ENCODE measurements around the gene CLK1.
A peak's percentile ranks its signal among the peaks of the same experiment; 100 is the strongest.
"Not testable (repeated sequence)": the region's sequence is repeated elsewhere in the genome, so short reads cannot be mapped to it uniquely, and the experiment has no call there.

CLK1 gene

DNA sequence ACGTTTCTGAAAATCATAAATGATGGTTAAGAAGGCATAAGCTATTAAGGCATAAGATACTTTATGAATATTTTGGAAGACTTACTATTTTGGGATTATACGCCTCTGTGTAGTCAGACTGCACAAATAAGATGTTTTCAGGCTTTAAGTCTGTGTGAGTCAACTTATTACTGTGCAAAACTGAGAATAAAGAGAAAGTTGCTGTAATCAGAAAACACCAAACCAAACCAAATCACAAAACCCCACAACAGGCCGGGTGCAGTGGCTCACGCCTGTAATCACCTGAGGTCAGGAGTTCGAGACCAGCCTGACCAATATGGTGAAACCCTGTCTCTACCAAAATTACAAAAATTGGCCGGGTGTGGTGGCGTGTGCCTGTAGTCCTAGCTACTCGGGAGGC lies 7.7 kb downstream of the CLK1 start:
- Histone ChIP-seq H3K4me3 (no peak overlapping the region), H3K27ac (no peak overlapping the region)

DNA sequence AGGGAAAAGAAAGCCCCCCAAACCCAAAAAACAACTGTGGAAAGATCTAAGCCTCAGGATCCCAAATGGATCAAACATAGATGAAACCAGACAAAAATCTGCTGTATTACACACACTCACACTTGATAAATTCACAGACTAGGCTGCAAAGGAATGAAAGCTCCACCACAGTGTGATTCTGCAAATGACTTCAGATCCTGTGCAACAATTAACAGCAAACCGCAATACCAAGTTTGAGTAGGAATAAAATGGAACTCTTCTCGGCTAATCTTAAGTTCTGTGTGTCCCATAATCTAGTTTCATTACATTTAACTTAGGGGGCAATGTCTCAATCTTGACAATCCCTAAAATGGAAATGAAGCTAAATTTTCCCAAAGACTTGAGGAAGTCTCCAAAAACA lies 11.9 kb downstream of the CLK1 start:
- H3K27ac ChIP-seq: peak overlapping the region in 1 of 21 experiments; percentile 3
- no peak overlapping the region for H3K4me3 ChIP-seq

DNA sequence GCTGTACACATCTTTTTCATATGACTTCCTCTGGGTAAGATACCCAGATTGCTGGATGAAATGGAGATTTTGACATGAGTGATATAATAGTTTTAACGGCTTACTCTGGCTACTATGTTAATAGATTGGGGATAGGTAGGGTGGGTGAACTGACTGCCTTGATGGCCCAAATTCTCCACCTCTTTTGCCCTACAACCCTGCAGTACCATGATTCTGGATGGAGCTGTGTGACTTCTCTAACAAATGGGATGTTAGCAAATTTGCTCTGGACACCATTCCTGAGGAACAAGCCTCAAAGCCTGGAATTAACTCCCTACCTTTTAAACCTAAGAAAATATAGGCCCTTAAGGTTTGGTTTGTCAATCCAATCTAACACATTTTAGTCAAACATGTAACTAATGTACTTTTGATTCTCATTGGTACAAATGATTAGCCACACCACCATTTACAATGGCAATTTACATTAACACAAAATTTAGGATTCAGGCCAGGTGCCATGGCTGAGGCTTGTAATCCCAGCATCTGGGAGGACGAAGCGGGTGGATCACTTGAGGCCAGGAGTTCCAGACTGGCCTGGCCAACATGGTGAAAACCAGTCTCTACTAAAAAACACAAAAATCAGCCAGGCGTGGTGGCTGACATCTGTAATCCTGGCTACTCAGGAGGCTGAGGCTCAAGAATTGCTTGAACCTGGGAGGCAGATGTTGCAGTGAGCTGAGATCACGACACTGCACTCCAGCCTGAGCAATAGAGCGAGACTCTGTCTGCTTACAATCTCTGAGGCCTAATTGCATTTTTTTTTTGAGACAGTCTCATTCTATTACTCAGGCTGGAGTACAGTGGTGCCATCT lies 12.8 kb downstream of the CLK1 start:
- H3K27ac ChIP-seq: no peak overlapping the region
- H3K4me3 ChIP-seq: no peak overlapping the region

DNA sequence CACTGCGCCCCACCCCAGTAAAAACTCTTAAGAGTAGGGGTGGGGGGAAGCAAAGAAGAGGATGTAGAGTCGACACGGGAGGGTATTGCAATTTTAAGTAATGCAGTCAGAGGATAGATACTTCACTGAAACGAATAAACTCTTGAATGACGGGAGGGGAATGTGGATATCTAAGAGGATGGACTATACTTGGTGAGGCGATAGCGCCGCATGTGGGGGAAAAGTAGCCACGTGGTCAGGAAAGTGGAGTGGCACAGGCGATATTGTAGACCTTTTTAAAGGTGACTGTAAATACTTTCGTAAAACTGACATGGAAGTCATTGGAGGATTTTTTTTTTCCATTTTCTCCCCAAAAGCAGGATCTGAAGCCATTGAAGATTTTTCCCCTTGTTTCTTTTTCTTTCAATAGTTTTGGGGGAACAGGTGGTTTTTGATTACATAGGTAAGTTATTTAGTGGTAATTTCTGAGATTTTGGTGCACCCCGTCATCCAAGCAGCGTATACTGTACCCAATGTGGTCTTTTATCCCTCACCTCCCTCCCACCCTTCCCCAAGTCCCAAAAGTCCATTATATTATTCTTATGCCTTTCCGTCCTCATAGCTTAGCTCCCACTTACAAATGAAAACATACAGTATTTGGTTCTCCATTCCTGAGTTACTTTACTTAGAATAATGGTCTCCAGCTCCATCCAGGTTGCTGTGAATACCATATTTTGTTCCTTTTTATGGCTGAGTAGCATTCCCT lies 13.8 kb downstream of the CLK1 start:
- no peak overlapping the region for H3K4me3 ChIP-seq

DNA sequence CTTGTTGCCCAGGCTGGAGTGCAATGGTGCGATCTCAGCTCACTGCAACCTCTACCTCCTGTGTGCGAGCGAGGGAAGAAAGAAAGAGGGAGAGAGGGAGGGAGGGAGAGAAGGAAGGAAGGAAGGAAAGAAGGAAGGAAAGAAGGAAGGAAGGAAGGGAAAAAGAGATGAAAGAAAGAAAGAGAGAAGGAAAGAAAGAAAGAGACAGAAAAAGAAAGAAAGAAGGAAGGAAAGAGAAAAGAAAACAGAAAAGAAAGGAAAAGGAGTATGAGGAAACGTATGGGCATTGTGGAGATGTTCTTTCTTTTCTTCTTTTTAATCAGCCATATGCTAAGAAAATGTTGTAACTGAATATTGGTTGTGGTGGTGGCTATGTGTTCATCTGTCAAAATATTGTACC lies 16.5 kb downstream of the CLK1 start:
- Histone ChIP-seq H3K27ac (no peak overlapping the region), H3K4me3 (no peak overlapping the region)

More for the DNA sequence above, 13.8 kb downstream of the CLK1 start:
- H3K27ac ChIP-seq: no peak overlapping the region

DNA sequence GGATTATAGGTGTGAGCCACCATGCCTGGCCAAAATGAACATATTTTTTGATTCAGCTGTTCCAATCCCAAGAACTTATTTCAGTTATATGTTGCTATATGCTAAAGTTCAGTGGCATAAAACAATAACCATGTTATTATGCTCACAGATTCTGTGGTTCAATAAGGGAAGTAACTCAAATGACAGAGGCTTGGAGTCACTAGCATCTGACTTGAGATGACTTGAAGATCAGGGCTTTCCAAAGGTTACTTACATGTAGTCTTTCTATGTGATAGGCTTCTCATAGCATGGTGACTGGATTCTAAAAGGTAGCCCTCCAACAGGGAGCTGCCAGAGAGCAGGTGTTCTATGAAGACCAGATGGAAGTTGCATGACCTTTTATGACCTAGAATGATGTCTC lies 17.2 kb downstream of the CLK1 start:
- no peak overlapping the region for H3K27ac ChIP-seq

DNA sequence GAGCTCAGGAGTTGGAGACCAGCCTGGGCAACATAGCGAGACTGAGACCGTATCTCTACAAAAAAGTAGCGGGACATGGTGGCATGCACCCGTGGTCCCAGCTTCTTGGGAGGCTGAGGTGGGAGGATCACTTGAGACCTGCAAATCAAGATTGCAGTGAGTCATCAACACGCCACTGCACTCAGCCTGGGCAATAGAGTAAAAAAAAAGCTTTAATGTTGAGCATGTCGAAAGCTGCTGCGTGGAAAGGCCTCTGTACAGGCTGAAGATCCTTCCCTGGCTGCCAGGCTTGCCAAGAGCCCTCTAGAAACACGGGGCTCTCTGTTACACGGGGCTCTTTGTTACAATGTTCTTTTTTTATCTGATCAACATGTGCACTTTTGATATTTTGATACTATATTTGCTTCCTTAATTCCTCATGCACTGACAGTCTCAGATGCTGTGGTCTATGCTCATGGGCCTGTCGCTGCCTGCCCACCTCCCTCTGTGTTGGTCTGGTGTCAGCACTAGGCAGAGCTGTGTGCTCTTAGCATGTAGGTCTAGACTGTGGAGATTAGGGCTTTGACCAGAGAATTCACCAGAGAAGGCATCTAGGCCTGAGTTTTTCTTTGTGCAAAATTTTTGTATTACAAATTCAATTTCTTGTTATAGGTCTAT lies 18.7 kb downstream of the CLK1 start:
- Histone ChIP-seq H3K27ac (peak overlapping the region in 1 of 21 experiments; percentile 35), H3K4me3 (no peak overlapping the region)

More for the DNA sequence above, 17.2 kb downstream of the CLK1 start:
- H3K4me3 ChIP-seq: no peak overlapping the region

DNA sequence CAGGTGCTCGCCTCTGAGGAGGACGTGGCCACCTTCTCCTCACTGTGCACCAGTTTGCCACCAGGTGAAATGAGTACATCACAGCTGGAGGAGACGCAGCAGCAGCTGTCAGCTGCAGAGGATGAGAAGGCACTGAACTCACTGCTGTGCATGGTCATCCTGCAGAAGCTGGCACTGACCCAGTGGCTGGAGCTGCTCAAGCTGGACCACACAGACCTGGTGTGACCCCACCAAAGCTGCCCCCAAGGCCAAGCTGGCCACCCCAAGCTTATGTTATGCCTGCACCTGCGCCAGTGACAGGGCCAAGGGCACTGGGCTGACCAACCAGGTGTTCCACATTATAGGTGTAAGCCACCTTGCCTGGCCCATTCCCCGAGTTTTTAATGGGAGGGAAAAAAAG lies 19.3 kb downstream of the CLK1 start:
- Histone ChIP-seq H3K27ac (no peak overlapping the region), H3K4me3 (no peak overlapping the region)

DNA sequence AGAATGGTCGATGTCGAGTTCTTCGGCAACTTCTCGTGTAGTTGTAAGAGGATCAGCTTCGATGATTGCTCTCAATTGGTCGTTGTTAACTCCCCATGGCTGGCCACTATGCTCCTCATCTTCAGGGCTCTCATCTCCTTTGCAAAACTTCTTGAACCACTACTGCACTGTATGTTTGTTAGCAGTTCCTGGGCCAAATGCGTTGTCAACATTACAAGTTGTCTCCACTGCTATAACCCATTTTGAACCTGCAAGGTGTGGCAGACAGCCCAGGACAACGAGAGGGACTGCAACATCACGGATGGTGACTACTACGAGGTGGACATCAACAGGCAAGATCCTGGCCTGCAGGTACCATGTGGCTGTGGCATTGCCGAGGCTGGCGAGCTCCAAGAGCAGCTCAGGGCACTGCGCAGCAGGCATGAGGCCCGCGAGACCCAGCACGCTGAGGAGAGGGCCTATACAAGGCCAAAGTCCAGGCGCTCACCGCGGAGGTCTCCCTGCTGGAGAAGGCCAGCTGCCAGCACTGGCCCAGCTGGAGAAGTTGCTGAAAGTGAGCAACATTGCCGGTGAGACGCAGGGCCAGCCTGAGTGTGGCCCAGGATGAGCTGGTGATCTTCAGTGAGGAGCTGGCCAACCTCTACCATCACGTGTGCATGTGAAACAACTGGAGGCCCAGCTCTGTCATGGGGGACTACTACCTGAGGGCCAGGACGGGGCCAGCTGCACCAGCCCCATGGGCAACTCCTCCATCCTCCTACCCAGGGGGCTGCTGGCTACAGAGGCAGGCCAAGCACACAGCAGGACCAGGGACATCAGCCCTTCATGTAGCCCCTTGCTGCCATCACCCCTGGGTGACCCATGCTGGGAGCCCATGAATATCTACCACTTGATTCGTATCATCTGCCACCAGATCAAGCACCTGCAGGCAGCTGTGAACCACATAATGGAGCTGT lies 20.2 kb downstream of the CLK1 start:
- no peak overlapping the region for H3K4me3 ChIP-seq

DNA sequence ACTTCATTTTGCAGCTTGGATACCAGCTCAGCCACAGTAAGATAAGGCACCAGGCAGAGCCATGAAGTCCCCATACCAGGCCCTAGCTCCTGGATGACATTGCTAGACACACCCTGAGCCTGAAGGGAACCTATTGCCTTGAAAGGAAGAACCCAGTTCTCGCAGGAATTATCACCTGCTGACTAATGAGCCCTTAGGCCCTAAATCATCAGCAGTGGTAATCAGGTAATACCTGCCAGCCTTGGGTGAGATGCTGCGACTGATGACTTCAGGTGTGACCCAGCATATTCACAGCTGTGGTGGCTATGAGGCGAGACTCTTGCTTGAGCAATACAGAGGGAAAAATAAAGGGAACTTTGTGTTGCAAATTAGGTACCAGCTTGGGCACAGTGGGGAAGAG lies 24.9 kb downstream of the CLK1 start:
- H3K4me3 ChIP-seq: no peak overlapping the region
- peak overlapping the region in 2 of 21 experiments; percentile 39 to 65 for H3K27ac ChIP-seq

More for the DNA sequence above, 20.2 kb downstream of the CLK1 start:
- no peak overlapping the region for H3K27ac ChIP-seq

DNA sequence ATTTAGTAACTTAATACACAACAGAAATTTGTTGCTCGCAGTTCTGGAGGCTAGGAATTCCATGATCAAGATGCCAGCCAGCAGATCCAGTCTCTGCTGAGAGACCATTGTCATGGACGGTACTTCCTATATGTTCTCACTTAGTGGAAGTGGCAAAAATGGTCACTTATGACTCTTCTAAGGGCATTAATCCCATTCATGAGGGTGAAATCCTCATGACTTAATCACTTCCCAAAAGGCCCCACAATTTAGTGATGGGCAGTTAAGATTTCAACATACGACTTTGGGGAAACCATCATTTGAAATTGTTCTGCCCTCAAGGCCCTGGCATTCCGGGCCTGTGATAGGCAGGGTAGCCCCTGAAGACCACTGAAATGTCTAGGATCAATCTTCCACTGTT lies 29.8 kb downstream of the CLK1 start:
- H3K4me3 ChIP-seq: no peak overlapping the region
- H3K27ac ChIP-seq: no peak overlapping the region

DNA sequence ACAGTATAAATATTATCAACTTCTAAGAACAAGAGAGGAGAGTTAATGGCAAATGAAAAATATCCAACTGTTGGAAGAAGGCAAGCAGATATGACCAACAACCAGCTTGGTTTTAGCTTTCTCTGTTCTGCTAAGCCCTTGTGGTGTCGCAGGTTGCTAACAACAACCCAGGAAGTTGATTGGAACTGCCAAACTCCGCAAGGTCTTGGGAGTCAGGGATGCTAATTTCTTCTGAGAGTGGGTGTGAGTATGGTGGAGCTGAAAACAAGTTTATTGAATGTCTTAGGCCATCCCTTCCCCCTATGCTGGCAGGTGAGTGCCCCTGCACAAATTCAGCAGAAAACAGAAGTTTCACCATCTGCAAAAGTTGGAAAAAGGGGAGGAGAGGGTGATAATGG lies 35.2 kb downstream of the CLK1 start:
- no peak overlapping the region for H3K4me3 ChIP-seq
- H3K27ac ChIP-seq: no peak overlapping the region

DNA sequence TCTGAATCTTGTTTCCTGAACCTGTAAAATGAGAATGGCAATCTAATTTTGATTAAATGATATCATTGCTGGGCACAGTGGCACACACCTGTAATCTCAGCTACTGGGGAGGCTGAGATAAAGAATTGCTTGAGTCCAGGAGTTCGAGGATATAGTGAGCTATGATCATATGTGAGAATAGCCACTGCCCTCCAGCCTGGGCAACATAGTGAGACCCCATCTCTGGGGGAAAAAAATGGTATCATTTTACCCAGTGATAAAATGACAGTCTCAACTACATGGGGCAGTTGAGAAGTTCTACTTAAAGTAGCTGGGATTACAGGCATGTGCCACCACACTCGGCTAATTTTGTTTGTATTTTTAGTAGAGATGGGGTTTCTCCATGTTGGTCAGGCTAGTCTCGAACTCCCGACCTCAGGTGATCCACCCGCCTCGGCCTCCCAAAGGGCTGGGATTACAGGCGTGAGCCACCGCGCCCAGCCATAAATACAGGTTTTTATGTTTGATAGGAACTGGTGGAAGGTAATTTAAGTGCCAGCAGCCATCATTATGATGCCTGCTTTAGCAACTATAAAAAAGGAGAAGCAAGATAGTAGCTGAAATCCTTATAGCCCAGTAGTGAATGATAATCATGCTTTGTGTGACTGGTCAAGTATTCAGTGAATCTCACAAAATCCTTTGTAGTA lies 35.7 kb downstream of the CLK1 start:
- no peak overlapping the region for H3K4me3 ChIP-seq
- no peak overlapping the region for H3K27ac ChIP-seq

DNA sequence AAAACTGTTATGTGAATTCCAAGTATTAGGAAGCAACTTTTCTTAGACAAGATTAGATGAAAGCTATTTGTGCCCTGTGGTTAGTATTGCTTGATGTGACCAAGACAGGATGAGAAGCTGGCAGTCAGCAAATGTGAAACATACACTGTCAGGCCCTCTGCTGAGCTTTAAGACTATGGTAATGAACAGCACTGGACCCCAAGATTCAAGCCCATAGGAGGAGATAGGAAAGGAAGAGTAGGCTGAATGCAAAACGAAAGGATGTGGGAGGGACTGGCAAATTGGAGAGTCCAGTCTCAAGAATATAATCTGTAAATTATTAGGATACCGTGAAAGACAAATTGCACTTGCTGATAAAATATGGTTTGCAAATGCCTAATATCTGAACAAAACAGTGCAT lies 36.4 kb downstream of the CLK1 start:
- H3K4me3 ChIP-seq: no peak overlapping the region

DNA sequence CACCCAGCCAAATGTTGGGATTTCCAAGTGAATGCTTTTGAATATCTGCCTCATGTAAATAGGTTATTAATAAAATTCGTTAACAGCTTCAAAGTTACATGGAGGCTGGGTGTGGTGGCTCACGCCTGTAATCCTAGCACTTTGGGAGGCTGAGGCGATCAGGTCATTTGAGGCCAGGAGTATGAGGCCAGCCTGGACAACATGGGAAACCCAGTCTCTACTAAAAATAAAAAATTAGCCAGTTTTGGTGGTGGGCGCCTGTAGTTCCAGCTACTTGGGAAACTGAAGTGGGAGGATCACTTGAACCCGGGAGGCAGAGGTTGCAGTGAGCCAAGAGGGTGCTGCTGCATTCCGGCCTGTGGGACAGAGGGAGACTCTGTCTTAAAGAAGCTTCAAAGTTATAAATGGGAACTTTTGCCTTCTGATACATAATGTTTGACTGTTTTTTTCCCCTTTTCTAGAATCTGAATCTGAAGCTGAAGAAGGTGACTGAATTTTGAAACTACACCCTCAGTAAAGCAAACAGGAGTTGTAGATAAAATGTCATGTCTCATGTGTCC lies 42.7 kb downstream of the CLK1 start:
- Histone ChIP-seq H3K4me3 (no peak overlapping the region), H3K27ac (no peak overlapping the region)

More for the DNA sequence above, 36.4 kb downstream of the CLK1 start:
- H3K27ac ChIP-seq: no peak overlapping the region

DNA sequence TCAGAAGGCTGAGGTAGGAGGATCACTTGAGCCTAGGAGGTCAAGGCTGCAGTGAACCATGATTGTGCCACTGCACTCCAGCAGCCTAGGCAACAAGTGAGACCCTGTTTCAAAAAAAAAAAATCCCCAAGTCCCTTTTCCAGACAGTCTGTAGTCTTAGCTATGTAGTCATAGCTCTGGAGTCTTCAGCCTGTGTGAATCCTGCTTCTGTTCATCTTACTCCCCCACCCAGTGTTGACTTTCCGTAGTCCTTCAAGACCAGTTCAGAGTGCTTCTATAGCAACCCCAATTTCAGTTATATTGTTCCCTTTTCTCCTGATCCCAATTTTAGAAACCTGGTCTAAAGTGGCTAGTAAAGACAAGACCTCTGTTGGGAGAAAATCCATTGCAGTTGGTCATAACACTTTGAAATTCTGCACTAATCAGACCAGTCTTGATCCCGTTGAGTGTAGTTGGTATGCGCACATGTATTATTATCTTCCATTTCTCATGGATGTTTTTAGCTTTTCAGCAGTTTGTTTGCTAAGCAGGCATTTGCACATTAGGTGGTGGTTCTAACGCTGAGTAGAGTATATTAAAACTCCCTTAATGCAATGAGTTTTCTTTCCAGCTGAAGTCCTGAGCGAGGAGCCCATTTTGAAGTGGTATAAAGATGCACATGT lies 43.8 kb downstream of the CLK1 start:
- no peak overlapping the region for H3K4me3 ChIP-seq
- H3K27ac ChIP-seq: no peak overlapping the region

DNA sequence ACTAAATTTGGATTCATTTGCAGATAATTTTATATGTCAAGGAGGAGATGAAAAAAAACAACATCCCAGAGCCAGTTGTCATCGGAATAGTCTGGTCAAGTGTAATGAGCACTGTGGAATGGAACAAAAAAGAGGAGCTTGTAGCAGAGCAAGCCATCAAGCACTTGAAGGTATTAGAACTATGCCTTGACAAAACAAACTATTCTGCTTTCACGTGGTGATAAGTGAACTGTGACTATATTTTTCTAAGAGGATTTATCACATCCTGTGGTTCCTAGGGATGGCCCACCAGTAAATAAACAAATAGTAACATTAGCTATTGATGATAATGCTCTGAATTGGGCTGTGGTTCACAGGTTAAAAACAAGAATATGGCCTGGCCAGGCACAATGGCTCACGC lies 45.7 kb downstream of the CLK1 start:
- H3K4me3 ChIP-seq, H3K27ac ChIP-seq: not testable (repeated sequence)

DNA sequence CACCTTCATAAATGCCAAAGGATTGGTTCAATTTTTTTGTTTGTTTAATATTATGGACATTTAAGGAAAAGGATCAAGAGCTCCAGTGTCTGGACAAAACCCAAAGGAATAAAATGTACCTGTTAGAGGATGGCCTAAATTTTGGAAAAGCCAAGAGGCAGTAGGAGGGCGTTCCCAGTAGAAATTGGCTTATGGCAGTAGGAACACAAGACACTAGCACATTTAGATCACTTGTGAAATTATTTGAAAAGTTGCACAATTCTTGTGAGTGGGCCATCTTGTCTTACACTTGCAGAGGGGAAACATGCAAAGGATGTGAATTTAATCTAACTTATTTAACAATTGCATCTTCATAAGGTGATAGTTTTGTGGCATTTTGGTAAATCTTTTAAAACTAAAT lies 49.5 kb downstream of the CLK1 start:
- no peak overlapping the region for H3K4me3 ChIP-seq
- H3K27ac ChIP-seq: no peak overlapping the region

All from skin epidermis (tissue), 12 donors.